ENCODE measurements around the gene CNNM3.
"Not testable (repeated sequence)": the region's sequence is repeated elsewhere in the genome, so short reads cannot be mapped to it uniquely, and the experiment has no call there.

The CNNM3 gene

DNA sequence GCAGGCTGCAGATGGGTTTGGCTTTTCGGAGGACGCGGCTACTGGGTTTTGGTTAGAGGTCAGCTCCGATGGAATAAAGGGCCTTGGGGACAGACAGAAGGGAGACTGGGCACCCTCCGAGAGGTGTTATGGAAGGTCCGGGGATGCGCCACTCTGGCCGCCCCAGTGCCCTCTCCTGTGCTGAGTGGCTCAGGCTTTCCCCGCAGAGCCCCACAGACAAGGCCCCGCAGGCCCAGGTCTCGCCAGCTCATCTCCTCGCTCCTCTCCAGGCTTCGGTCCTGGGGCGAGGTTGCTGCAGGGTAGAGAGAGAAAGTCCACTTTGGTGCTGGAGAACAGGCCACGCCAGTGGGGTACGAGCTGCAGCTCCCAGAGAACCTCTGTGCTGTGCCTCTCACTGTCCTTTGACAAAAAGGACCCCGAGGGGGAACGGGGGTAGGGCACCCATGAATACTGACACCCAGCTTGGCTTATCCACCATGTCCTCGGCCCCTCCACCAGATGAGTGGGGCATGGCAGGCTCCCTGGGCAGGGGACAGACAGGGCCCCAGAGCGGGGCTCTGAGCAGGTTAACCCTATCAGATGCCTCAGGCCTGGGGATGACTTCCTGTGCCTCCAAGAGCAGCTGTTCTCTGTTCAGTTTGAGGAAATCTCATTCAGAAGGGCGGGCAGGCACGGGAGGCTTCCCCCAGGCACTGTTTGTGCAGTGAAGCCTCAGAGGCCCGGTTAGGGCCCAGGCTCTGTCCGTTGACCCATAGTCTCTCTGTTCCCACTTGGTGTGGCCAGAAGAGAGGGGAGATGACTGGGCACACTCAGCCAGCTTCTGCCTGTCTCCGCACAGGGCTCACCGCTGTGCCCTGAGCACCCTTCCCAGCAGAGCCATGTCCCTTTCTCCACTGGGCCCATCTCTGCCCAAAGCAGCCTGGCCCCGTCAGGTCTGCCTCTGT is 15.7 kb upstream of the CNNM3 start:
- no peak for DNase-seq

DNA sequence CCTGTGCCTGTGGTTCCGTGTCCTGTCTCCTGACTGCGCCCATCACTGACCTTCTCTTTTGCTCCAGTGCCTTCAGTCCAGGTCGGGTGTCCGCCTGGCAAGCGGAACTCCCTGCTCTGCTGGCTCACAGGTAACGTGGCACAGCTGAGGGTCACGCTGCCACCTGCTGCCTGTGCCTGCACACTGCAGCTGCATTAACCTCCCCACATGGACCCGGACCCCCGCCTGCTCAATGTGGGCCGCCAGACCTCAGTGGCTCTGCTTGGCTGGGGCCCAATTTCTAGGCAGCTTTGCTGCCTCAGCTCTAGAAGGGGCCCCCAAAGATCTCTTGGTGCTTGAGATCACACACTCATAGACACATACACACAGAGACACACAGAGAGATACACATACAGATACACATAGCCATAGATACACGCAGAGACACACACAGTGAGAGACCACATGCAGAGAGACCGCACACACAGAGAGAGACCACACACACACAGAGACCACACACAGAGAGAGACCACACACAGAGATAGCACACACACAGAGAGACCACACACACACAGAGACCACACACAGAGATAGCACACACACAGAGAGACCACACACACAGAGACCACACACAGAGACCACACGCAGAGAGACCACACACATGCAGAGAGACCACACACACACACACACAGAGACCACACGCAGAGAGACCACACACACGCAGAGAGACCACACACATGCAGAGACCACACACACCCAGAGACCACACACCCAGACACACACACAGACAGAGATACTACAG is 14.9 kb upstream of the CNNM3 start:
- peak; percentile 79 for DNase-seq

DNA sequence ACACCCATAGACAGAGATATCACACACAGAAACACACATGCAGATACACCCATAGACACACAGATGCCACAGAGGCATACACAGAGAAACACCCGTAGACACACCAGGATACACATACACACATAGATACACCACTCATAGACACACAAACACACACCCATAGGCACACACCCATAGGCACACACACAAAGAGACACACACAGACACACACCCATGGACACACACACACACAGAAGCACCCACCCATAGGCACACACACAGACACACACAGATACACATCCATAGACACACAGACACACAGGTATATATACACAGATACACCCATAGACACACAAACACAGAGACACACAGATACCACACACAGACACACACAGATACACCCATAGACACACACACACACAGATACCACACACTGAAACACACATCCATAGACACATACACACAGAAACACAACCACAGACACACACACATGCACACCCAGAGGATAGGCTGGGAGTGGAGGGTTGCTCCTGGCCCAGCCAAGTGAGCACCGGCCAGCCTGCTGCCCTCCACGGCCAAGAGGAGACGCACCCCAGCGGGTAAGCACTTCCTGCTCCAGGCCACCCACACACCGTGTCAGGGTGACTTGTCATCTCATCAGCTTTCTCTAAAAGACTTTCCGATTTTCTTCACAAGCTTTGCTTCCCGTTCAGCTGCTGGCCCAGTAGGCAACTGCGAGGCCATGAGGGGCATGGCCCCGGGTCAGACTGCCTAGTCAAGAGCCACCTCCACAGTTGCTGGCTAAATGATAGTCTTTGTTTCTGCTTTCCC is 14.1 kb upstream of the CNNM3 start:
- DNase-seq = peak; percentile 38

DNA sequence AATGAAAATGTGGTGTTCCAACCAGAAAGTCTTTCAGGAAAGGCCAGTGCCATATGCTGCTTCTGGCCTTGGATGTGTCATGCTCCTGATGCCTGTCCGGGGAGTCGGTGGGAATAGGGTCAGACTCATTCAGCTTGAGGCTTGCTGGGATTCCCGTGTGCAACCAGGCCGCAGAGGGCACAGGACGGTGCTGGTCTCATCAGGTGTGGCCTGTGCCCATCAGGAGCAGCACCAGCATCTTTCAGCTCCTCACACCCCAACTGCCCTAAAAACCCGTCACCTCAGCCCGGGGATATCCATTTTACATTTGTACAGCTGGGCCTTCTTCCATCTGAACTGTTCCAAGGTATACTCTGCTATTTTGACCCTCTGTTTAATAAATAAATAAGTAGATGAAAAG is 13.3 kb upstream of the CNNM3 start:
- DNase-seq = no peak

DNA sequence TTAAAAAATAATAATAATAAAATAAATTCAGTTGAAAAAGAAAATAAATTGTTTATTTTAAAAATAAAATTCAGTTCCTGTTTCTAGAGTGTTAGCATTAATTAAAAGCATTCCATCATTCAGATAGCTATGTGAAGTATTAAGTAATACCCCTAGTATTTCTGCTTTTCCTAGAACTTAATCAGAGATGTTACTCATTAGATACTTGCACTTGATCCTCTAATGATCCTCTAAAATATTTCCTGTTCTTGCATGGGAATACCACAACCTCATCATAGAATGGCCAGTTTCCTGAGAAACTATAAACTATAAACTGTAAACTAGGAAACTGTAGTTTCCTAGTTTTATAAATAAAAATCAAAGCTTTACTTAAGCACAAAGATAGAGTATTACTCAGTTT is 11.1 kb upstream of the CNNM3 start:
- DNase-seq = no peak

DNA sequence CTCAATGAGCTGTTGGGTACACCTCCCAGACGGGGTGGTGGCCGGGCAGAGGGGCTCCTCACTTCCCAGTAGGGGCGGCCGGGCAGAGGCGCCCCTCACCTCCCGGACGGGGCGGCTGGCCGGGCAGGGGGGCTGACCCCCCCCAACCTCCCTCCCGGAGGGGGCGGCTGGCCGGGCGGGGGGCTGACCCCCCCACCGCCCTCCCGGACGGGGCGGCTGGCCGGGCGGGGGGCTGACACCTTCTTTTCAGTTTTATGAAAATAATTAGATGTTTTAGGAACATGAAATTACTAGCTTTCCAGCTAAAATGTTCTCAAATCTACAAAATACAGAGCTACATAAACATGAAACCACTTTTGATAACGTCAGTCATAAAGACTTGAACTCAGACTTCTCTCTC is 10.1 kb upstream of the CNNM3 start:
- not testable (repeated sequence) for DNase-seq

DNA sequence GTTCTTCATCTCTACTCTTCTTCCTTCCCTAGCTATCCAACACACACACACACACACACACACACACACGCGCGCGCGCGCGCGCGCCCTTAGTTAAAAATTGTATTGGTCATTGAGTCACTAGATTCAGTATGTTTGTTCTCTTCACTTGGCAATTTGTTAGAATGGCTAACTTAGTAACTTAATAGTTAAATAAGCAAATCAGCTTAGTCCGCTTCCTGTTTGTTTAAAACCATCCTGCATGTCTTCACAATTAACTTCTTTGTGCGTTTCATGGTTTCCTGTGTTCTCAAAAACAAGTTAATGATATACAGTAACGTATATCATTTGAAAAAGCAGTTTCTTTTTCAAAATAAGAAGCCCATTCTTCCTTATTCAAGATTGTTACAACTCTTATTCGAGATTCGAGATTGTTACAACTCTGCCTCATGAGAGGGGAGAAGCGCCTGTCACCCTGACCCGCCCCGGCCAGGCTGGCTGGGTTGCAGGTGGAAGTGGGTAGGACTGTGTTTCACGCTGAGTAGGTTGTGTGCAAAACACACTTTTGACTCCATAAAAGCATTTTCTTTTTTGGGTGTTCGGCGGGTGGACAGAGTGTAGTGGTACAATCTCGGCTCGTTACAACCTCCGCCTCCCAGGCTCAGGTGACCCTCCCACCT is 9.5 kb upstream of the CNNM3 start:
- DNase-seq = peak; percentile 55

DNA sequence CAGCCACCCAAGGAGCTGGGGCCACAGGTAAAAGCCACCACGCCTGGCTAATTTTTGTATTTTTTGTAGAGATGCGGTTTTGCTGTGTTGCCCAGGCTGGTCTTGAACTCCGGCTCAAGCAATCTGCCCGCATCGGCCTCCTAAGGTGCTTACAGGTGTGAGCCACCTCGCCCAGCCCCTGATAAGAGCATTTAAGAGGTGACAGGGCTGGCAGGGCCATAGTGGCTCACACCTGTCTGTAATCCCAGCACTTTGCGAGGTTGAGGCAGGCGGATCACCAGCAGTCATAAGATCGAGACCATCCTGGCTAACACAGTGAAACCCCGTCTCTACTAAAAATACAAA is 9.0 kb upstream of the CNNM3 start:
- DNase-seq = no peak

DNA sequence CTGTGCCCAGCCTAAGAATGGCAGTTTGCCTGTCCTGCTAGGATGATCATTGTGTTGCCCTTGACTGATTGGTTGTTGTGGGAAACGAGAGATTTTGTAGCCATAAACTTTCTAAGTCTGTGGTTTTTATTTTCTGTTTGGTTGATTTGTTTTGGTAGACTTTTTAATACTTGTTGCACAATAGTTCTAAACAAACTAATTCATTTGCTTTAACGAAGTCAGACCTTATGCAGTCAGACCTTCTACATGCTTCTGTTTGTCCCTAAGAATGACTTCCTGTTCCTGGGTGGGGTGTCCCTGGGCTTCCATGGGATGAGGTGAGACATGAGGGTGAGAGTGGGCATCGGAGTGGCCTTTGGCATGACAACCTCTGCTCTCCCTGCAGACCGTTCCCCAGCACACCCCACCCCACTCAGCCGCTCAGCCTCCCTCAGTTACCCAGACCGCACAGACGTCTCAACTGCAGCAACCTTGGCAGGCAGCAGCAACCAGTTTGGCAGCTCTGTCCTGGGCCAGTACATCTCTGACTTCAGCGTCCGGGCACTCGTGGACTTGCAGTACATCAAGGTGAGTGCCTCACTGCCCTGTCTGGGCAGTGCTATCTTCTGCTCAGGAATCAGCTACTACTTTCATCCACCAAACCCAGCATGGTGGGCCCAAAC is 7.8 kb upstream of the CNNM3 start:
- no peak for DNase-seq

DNA sequence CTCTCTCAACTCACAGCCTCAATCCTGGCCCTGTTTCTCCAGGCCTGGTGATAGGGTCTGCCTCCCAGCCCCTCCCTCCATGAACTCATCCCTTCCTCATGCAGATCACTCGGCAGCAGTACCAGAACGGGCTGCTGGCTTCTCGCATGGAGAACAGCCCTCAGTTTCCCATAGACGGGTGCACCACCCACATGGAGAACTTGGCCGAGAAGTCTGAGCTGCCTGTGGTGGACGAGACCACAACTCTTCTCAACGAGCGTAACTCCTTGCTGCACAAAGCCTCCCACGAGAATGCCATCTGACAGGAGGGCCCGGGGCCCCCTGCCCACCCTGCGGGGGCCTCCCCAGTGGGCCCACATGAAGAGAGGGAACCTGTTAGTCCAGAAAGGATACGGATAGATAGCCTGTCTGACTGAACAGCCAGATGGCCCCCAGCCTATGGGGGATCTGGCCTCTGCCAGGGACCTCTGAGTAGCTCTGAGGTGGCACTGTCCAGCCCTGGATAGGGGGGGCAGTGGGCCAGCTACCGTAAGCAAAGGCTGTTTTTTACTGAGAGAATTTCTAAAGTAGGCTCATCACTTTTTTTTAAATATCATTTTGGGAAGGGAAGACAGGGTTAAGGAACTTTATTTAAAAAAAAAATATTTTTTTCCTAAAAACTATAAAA is 6.7 kb upstream of the CNNM3 start:
- DNase-seq = no peak

DNA sequence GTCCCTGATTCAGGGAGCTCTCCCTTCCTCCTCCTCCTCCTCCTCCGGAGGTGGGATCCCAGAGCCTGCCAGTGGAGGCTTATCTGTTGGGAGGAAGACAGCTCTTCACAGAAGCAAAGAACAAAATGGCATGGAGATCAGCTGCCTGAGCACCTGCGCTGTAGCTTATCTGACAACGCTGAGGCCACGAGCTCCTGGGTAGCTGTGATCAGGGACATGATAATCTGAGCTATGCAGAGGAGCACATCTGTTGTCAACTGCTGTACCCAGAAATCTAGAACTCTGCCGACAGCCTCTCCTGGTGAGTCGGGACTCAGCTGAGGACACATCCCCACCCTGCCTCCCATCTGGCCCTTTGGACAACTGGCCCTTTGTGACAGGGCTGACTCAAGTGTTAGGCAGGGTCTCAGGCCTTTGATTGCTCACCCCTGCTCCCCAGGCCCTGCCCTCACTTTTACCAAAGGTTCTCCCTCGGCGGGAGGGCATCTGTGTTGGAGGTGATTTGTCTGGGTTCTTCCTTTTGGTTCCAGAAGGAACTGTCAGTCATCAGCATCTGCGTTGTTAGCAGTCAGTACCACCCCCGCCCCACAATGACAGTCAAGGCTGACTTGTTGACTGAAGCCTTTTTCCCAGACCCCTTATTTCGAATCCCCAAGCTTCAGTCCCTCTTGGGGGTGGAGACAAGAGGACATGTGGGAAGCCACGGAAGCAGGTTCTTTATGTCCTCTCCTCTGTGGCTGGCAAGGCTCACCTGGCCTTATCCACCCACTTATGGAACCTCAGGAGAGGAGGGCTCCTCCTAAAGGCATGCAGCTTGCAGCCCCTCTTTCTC is 5.9 kb upstream of the CNNM3 start:
- DNase-seq = no peak

DNA sequence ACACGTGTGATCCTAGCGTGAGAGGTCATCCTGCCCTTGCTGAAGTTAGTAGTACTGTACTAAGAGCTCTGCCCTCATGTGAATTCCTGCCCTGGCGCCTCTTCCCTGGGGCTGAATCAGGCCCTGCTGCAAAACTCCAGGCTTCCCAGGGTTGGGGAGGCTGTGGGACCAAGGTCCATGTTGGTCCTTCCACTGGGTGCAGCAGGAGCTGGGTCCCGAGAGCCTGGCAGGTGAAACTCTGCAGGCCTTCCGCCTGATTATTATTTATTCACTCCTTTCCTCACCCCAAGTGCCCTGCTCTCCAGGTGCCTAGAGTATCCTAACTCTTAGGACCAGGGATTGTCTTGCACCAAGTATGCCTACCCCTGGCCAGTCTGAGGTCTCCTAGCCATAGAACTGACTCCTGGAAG is 5.3 kb upstream of the CNNM3 start:
- DNase-seq = no peak

DNA sequence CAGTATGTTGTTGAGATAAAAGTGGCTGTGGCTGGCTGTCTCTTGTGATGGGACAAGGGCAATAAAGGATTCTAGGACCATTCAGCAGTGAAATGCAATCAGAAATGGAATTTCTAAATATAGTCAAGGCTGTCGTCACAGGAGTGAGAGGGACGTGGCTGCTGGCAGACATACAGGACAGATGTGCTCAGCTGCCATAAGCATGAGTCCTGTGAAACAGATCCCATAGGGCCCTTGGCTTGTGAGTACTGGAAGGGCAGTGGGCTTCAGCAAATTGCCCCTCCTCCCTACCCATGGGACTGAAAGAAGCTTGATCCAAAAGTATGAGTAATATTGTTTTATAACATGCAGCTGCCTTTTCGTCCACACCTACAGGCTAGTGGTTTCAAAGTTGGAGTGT is 4.2 kb upstream of the CNNM3 start:
- no peak for DNase-seq

DNA sequence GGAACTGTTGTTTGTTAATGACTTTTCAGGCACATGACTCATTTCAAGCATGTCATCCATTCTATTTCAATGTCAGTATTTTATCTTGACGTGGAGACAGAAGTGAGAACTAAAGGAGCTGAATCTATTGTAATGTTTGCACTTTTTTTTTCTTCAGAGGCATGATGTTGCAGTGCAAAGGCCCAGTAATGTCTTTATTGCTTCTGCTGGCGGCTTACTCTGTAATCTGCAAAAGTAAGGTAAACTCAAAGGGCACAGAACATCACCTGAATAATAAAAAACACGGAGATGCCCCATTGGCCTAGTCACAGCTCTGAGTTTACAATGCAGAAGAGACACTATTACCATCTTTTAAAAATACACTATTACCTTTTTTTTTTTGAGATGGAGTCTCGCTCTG is 2.4 kb upstream of the CNNM3 start:
- DNase-seq = no peak

DNA sequence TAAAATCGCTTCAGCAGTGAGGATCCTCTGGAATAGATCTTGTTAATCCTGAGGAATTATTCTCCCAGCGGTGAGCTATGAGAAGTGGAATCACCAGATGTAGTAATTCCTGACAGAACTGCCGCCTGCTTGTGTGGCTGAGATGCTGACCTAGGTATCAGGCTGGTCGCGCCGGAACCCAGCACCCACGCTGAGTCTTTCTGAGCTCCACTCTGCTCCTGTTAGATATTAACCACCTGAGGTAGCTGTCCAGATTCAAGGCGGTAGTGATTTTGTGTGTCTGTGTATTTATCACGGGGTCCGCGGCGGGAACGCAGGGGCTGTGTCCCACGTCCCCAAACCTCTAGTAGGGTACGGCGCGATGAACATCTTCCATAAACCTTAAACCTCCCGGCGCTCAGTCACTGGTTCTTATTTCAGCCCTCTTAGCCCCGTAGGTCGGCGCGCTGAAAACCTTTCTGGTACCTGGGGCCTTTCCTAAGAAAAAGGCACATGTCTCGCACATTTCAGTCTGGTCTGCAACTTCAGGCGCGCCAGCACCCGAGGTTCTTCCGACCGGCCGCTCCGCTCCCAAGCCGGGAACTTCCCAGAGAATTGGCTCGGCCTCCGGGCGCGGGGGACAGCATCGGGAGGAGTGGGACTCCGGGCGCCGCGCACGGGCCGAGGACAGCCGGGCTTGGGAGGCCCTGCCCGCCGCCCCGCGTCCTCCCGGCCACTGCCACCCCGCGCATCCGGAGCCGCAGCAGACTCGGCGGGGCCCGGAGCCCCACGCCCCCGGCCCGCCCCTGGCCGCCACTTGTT is 542 bp upstream of the CNNM3 start:
- DNase-seq = no peak

DNA sequence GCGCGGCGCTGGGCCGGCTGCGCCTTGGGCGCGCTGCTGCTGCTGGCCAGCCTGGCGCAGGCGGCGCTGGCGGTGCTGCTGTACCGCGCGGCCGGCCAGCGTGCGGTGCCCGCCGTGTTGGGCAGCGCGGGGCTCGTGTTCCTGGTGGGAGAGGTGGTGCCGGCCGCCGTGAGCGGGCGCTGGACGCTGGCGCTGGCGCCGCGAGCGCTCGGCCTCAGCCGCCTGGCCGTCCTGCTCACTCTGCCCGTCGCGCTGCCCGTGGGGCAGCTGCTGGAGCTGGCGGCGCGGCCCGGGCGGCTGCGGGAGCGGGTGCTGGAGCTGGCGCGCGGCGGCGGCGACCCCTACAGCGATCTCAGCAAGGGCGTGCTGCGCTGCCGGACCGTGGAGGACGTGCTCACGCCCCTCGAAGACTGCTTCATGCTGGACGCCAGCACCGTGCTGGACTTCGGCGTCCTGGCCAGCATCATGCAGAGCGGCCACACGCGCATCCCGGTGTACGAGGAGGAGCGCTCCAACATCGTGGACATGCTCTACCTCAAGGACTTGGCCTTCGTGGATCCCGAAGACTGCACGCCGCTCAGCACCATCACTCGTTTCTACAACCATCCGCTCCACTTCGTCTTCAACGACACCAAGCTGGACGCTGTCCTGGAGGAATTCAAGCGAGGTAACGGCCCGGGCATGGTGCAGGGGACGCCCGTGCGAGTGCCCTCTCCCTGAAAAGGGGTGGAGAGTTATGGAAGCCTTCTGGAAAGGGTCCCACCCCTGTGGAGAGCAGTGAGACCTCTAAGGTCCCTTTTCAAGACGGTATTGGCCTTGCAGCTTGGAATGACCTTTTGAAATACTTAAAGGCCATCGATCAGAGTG is 1.0 kb downstream of the CNNM3 start:
- no peak for DNase-seq

DNA sequence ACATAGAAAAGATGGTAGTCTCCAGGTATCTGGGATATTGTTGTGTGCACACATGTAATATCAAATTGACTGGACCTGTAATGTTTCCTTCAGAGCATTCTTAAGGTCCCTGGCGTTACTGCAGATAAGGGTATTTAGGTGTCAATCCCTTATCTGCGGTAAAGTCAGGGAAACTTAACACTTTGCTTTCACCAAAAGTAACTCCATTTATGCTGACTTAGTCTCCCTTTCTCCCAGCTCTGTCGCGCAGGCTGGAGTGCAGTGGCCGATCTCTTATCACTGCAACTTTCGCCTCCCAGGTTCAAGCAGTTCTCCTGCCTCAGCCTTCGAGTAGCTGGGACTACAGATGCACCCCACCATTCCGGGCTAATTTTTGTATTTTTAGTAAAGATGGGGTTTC is 1.8 kb downstream of the CNNM3 start:
- DNase-seq = no peak

DNA sequence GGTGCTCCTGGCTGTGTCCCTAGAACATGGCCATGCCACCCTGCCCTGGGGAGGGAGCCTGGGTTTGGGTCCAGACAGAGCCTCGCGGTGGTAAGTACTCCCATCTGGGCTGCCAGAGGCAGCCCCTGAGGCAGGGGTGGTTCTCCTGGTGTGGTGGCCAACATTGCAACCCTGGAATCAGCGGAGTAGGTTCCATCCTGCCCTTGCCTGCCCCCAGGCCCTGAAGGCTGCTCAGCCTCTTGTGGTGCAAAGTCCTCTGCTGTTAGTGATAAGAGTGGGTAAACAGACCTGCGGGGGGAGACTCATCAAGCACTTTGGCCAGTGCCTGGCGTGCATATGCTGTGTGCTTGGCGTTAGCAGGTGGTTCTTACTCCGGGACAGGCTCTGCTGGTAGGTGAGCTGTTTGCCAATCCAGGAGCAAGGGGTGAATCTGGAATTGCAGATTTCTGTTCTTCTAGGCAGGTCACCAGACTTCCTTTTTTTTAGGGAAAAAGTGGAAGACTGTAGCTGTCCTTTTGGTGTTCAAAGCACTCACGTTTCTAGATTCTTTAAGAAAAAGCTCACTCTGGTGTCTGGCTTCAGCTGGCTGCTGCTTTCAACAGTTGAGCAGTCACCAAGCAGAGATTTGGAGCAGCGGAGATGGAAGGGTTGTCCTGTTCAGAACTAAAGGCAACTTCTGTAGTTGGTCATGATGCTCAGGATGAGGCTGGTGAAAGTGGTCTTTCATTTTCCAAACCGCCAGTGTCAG is 3.2 kb downstream of the CNNM3 start:
- no peak for DNase-seq

Measured in activated T-cell treated with anti-CD3 and anti-CD28 coated beads, Interleukin-2, amount 50 U/mL, for 1 hour (primary cell).